ENCODE measurements around the gene ATP6V0B. TPM values are rescaled to one million over a fixed set of nuclear protein-coding genes. Genes with fewer than 3 reads are reported as not detected.

Gene ATP6V0B
- total and polyA plus RNA-seq, 2 of the 8 experiments (the other 6 are each of a cell fraction or from before 2014, with no cell fraction given) = 105 to 308 TPM

- TF ChIP-seq ATF2 (IDR thresholded peaks at IDR 0.05; ENCODE audit: low read length) (no peak), NRF1 (IDR thresholded peaks at IDR 0.05; ENCODE audit: low read depth, low read length) (no peak), POLR2A (IDR thresholded peaks at IDR 0.05; ENCODE audit: control extremely low read depth in 1 of 2, low read depth in 2 of 2, low read length in 2 of 2) (no peak)
These were observed 10.9 kb upstream of the ATP6V0B start (continued) for GRCh38 chr1:43963890-43964289.
